GM19025 (cell line): ENCODE results near the gene RPS25.
"Not testable (repeated sequence)": the region's sequence is repeated elsewhere in the genome, so short reads cannot be mapped to it uniquely, and the experiment has no call there.

ENCODE experiments used
- ATAC-seq: cut with Tn5 transposase; IDR thresholded peaks from one replicate; pipeline ENCODE4 v1.9.1; 2021; ENCODE audit warnings: mild to moderate bottlenecking, low read depth, moderate library complexity; ENCODE audit not compliant: unreplicated experiment

The RPS25 gene

GRCh38 chr11:118975771-118976709 is 42.1 kb downstream of the RPS25 start:
- ATAC-seq = no peak

- ATAC-seq = no peak
These were observed 44.2 kb downstream of the RPS25 start for GRCh38 chr11:118973985-118974384.

- no peak for ATAC-seq
These were observed 46.5 kb downstream of the RPS25 start, which contains the start of gene FOXR1 for GRCh38 chr11:118971646-118972045. Gene FOXR1, plus strand, starts transcription at chr11:118971761. Its CDS starts 171 bp downstream, at chr11:118971932.

GRCh38 chr11:118969508-118969907 is 48.6 kb downstream of the RPS25 start:
- not testable (repeated sequence) for ATAC-seq
